Activated T-cell treated with anti-CD3 and anti-CD28 coated beads, Interleukin-2, amount 50 U/mL, for 48 hours (primary cell): ENCODE measurements around the gene CTNNA1.
"Not testable (repeated sequence)": the region's sequence is repeated elsewhere in the genome, so short reads cannot be mapped to it uniquely, and the experiment has no call there.

Experiments used
- DNase-seq, 2 experiments: peaks; one replicate each; pipeline ENCODE4 v3.0.0-alpha.2; 2020

CTNNA1 gene

DNA sequence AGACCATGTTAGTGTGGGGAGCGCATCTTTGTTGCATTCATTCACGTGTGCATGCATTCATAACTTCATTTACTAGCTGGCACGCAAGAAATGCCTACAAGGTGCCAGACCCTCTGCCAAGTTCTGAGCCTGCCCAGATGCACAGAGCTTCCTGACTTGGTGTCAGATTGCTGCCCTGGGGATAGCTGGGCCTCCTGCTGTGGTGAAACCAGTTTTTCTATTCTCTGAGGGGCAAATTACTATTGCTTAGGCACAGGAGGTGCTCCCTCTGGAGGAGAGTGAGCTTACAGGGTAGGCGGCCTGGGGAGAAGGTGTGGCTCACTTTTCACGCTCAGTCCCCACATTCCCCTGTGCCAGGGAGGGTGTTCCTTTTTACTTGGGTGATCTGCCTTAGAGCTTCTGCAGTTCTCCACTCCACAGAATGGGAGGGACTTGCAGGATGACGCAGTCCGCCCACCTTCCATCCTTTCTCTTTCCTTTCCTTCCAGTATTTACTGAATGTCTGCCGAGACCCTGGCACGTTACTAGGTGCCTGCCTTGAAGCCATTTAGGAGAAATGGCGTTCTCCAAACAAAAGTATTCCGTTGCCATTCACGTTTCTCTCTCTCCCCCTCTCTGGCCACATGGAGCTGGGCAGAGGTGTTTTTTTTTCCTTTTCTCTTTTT is 27.9 kb upstream of the CTNNA1 start:
- DNase-seq: no peak

DNA sequence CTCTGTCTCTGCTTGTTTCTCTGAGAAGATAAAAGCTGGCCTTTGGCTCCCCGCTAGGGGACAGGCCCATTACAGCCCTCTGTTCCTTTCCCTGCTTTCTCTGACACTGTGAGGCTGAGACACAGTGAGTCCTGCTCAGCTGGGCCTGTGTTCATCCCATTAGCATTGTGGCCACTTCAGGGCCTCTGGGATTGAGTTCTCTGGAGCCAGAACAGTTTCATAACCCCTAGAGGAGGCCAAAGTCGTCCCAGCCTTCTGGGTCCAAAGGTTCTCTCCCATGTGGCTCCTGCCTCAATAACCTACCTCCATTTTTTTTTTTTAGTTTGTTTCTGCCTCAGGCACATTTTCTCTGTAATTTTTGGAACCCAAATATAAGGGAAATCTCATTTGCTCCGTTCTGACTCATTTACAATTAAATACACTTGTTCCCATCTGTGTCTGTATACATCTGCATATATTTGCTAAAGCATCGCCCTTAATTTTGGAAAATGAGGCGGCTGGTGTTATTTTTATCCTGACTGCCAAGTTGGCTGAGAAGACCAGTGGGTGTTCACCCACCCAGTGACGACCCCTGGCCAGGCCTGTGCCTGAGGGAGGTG is 27.3 kb upstream of the CTNNA1 start:
- DNase-seq: no peak

DNA sequence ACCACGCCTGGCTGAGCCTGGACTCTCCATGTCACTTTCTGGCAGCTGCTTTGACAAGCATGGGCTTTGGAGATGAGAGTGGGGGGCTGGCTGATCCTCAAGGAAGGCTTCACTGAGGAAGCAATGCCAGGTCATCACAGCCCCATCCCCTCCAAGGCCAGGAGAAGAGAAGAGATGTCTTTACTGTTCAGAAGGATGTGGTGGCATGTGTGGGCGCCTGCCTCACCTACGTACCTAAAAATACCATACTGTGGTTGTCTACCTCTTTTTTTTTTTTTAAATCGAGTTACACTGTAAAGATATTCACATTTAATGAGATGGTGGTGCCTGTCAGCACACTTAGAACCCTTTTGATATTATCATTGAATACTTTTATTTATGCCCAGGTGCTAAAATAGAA is 26.4 kb upstream of the CTNNA1 start:
- DNase-seq: peak in 1 of 2 experiments; percentile 29

DNA sequence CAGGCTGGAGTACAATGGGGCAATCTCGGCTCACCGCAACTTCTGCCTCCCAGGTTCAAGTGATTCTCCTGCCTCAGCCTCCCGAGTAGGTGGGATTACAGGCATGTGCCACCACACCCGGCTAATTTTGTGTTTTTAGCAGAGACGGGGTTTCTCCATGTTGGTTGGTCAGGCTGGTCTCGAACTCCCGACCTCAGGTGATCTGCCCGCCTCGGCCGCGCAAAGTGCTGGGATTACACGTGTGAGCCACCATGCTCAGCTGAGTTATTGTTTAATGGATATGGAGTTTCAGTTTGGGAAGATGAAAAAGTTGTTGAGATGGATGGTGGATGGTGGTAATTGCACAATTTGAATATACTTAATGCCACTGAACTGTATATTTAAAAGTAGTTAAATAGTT is 22.7 kb upstream of the CTNNA1 start:
- not testable (repeated sequence) for DNase-seq

DNA sequence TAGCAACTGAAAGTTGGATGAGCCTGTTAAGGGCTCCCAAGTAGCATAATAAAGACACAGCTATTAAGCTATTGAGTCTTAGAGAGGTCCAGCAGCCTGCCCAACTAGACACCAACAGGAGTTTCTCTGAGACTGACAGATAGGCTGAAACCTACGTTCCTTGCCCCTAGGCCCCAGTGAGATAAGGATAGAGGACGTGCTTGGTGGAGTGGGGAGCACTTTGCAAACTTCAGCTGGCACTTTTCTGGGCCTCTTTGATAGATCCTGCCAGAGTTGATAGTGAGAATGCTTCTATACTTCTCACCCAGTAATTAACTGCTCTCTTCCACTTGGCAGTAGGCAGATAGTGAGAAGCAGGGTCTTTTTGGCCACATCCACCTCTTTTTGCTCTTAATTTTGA is 20.8 kb upstream of the CTNNA1 start:
- DNase-seq: no peak

DNA sequence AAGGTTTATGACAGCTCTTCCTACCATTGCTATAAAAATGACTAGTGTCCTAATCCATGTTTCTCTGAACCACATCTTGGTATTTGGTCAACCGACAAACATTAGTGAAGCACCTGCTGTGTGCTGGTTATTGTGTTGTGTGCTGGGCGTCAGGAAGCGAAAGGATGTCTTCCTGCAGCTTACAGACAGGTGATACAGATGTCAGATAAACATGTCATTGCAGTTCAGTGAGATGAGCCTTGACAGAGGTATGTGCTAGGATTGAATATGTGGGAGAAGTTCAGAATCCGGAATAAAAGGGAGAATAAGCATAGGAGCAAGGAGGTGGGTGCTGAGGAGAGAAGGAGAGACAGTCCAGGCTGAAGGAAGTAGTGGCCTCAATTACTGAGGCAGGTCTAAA is 20.3 kb upstream of the CTNNA1 start:
- no peak for DNase-seq

DNA sequence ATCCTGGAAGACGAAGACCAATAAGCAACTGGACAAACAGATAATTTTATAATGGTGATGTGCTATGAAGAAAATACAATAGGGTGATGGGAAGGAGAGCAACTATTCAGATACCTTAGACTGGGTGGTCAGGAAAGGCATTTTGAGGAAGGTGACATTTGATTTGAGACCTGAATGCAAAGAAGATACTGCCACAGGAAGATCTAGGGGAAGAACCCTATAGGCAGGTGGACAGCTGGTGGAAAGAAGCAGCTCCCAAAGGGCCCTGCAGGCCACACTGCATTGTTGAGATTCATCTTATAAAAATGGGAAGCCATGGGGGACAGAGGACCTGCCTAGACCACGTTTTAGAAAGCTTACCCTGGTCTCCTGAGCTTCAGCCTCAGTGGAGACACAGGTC is 19.7 kb upstream of the CTNNA1 start:
- DNase-seq: no peak

DNA sequence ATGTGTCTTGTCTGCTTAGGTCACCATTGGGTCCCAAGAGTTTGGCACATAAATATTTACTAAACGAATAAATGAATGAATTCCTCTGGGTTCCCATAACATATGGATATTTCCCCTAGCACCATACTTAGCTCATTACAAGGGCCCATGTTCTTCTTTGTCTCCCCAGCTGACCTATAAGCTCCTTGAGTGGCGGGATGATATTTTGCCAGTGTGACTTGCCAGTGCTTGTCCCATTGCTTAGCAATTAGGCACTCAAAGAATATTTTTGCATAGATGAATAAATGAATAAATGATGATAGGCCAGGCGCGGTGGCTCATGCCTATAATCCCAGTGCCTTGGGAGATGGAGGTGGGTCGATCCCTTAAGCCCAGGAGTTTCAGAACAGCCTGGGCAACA is 16.9 kb upstream of the CTNNA1 start:
- DNase-seq: no peak

DNA sequence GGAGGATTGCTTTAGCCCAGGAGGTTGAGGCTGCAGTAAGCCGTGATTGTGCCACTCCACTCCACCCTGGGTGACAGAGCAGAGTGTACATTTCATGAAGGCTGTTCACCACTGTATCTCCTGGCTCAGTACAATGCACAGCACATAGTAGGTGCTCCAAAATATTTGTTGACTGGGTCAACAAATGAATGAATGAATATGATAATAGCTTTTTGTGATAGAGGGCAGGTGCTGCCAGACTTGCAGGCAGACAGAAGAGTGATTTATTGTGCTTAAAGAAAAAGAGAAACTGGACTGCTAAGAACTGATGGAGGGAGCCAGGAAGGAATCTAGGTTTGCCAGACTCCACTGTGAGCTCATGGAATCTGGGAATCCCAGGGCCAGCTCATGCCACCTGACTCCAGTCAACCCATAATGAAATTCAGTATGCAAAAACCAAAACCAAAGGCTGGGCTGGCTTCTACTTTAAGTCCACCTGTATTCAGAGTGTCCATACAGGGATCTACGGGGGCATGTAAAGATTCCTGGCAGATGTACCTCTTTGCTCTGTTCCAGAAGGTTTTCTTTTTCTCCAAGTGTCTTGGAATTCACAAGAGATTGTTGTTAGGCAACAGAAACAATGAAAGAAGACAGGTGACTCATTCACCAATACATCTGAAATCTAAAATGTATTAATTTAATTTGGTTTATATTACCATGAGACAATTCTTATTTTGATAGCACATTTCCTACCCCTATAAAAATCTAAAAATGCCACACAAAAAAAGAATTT is 15.5 kb upstream of the CTNNA1 start:
- no peak for DNase-seq

DNA sequence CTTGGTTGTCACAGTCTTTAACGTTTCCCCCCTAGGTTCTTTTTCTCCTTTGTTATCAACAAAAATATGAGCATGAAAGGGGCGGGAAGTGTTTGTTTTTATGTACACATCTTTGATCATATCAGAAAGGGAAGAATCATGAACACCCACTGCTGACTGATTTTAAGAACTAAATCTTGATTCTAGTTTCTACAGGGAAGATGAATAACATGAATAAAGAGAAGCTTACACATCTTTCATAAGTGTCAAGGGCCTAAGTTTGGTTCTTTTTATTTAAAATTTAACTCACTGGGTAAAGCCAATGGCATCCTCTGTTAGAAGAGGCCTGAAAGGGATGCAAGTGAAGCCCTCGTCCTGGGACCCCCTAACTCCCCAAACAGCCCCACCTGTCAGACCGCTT is 14.8 kb upstream of the CTNNA1 start:
- no peak for DNase-seq

DNA sequence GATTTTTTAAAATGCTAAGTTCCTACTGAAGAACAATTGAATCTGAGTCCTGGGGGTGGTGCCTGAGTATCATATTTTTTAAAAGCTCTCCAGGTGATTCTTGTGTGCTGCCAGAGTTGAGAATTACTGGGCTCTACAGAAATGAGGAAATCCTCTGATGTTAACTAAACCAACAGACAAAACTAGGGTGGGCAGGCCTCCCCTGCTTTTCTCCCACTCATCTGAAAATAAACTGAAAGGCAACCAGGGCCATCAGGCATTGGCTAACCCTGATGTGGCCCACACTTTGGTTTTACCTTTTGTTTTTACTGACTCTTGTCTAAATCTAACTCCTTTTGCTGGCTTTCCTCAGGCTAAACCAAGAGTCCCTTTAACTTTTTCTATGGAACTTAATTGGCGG is 13.3 kb upstream of the CTNNA1 start:
- no peak for DNase-seq

DNA sequence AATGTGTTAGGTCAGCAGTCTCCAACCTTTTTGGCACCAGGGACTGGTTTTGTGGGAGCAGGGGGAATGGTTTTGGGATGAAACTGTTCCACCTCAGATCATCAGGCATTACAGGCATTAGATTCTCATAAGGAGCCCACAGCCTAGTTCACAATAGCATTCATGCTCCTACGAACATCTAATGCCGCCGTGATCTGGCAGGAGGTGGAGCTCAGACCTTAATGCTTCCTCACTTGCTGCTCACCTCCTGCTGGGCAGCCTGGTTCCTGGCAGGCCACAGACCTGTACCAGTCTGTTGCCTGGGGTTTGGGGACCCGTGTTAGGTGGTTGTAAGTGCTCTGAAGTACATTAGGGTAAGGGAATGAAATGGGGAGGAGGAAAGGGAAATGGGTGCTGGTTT is 9.7 kb upstream of the CTNNA1 start:
- no peak for DNase-seq

DNA sequence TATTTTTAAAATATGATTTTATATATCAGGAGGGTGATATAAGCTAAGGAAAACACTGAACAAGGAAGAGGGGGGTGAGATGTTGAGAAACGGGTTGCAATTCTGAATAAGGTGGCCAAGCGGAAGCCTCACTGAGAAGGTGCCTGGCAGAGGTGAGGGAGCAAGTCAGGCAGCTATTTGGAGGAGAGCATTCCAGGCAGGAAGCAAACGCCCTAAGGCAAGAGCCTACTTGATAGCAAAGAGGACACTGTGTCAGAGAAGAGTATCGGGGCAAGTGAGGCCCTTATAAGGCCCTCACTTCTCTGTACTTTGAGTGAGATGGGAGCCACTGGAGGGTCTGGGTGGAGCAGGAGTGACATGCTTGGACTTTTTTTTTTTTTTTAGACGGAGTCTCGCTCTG is 8.0 kb upstream of the CTNNA1 start:
- DNase-seq: no peak

DNA sequence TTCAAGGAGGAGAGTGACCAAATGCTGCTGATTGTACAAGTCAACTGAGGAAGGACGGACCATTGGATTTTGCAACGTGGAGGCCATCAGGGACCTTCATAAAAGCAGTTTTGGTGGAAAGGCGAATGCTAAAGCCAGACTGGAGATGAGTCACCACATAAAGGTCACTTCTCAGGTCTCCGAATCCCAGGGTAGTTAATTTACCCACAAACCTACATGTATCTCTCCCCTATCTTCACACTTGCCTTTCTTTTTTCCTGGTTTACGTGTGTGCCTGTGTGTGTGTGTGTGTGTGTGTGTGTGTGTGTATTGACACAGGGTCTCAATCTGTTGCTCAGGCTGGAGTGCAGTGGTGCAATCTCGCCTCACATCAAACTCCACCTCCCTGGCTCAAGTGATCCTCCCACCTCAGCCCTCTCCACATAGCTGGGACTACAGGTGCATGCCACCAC is 4.6 kb upstream of the CTNNA1 start:
- DNase-seq: no peak

DNA sequence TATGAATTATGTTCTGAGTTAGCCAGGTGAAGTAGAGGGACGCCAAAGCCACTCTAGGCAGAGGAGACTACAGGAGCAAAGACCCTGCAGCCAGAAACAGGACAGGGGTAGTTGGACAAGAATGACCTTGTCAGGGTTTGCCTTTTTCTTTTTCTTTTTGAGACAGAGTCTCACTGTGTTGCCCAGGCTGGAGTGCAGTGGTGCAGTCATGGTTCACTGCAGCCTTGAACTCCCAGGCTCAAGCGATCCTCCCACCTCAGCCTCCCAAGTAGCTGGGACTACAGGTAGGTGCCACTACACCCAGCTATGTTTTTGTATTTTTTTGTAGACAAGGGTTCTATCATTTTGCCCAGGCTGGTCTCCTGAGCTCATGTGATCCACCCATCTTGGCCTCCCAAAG is 1.9 kb upstream of the CTNNA1 start:
- not testable (repeated sequence) for DNase-seq

DNA sequence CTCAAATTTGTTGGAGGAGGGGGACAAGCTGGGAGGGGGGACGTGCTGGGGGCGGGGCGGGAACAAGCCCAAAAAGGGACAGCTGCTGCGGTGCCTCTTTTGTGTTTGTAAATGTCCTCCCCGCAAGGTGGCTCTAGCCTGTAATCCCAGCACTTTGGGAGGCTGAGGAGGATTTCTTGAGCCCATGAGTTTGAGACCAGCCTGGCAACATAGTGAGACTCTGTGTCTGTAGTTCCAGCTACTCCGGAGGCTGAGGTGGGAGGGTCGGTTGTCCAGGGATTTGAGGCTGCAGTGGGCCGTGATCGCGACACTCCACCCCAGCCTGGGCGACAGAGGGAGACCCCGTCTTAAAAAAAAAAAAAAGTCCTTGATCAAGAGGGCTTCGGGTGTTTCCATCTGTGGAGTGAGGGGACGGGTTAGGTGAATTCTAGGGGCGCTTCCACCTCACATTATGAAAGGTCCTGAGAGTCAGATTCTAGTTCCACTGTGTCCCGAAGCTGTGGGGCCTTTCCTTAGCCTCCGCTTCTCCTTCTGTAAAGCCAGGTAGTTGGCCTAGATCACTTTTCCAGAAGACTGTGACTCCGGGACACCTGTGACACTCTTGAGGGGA is 779 bp upstream of the CTNNA1 start:
- DNase-seq: no peak

DNA sequence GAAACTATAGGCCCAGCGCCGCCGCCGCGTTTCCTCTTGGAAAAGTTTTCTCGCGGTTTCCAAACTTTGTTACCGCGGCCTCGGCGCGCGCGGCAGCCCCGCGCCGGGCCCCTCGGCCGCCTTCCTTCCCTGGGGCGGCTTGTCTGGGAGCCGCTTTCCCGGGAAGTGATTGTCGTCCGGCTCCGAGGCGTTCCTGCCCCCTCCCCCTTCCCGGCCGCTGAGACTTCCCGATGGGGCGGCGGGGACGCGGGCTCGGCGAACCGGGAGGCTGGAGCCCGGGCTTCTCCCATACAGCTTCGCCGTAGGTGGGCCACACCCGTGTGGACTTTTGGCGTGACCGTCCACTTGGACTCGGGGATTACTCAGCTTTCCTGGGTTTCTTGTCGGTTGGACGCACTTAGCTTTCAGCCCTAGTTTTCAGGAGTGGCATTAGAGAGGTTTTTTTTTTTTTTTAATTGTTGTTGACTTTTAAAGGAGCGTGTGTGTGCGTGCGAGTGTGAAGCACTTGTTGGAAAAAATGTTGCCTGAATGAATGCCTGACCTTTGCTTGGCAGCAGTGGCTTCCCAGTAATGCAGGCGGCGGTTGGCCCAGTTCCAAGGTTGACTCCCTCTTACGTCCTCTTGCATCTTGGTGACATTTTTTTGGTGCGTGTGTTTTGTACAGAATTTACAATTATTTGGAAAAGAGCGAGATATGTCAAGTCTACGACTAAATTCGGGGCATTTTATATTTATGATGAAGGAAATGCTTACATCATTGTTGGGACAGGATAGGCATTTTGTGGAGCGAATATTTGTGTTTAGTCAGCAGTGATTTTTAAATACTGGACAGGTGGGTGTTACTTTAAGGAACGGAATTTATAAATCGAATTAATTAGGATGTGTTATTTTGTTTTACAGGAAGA is 821 bp downstream of the CTNNA1 start:
- DNase-seq: peak; percentile 71 to 73

DNA sequence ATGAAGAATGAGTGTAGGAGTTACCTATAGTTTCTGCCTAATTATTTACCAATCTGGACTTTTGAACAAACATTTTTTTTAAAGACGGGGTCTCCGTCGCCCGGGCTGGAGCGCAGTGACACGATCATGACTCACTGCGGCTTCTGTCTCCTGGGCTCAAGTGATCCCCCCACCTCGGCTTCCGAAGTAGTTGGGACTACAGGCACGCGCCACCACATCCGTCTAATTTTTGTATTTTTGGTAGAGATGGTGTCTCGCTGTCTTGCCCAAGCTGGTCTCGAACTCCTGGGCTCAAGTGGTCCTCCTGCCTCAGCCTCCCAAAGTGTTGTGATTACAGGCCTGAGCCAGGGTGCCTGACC is 1.5 kb downstream of the CTNNA1 start:
- no peak for DNase-seq

DNA sequence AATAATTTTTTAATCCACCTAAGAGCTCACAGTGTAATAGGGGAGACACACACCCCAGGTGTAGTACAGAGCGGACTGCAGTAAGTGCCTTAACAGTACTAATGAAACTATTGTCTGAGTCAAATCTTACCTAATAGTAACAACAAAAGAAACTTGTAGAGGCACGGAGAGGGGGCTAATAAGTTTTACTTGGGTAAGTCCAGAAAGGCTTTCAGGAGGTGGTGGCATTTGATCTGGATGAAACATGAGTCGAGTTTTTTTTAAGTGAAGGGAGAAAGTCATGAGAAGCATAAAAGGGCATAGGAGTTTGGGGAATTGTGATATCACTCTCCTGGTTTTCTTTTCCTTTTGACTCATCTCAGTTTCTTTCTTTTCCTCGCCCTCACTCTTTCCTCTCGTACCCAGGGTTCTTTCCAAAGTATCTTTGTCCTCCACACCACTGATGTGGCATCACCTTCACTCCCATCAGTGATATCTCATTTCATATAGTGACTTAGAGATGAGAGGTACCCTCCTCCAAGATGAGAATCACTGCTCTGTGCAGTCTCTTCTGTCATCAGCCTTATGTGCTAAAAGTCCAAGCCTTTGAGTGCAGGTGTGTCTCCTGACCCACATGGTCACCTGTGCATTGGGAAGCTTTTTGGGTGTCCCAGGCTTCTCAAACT is 2.0 kb downstream of the CTNNA1 start:
- DNase-seq: no peak

DNA sequence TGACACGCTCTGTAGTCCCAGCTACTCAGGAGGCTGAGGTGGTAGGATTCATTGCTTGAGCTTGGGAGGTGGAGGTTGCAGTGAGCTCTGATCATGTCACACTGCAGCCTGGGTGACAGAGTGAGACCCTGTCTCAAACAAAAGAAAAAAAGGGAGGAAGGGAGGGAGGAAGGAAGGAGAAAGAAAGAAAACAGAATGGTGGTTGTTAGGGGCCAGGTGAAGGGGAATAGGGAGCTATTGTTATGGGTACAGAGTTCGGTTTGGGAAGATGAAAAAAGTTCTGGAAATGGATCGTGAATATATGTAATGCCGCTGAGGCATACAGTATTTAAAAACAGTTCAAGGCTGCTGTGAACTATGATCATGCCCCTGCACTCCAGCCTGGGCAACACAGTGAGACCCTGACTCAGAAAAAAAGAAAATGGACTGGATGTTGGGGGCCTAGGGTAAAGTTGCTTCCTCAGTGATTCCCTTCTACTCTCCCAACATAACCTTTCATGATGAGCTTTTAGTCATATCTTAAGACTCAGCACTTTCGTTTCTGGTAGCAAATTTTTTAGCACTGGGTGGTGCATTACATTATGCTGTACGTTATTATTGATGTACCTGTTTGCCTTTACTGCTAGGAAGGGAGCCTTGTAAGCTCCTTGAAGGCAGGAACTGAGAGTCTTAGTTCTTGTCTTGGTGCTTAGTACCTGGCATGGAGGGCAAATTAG is 4.0 kb downstream of the CTNNA1 start:
- DNase-seq: no peak

DNA sequence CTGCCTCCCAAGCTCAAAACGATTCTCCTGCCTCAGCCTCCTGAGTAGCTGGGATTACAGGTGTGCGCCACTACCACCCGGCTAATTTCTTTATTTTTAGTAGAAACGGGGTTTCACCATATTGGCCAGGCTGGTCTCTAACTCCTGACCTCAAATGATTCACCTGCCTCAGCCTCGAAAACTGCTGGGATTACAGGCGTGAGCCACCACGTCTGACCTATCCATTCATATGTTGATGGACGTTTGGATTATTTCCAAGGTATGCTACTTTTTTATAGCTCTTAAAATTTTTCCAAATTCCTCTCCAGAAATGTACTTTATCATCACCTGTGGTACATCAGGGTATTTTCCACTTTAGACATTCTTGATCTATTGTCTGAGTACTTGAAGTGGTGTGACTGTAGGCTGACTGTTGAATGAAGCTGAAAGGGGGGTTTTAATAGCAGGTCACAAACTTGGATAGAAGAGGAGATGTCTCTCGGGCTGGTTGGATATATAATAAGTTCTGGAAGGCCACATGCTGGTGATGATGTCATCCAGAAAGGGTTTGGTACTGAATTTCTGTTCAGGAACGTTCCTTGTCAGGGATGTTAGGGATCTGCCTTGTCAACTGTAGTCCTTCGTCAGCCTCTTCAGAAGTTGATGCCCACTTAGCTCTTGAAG is 7.4 kb downstream of the CTNNA1 start:
- no peak for DNase-seq
